GM04504 (cell line): ENCODE results near the gene TMOD2.
A peak's percentile ranks its signal among the peaks of the same experiment; 100 is the strongest.
"Not testable (repeated sequence)": the region's sequence is repeated elsewhere in the genome, so short reads cannot be mapped to it uniquely, and the experiment has no call there.

ENCODE experiments used
- DNase-seq: peaks from one replicate; pipeline ENCODE4 v3.0.0-alpha.2; 2012; ENCODE audit warnings: low read depth

TMOD2 gene

DNA sequence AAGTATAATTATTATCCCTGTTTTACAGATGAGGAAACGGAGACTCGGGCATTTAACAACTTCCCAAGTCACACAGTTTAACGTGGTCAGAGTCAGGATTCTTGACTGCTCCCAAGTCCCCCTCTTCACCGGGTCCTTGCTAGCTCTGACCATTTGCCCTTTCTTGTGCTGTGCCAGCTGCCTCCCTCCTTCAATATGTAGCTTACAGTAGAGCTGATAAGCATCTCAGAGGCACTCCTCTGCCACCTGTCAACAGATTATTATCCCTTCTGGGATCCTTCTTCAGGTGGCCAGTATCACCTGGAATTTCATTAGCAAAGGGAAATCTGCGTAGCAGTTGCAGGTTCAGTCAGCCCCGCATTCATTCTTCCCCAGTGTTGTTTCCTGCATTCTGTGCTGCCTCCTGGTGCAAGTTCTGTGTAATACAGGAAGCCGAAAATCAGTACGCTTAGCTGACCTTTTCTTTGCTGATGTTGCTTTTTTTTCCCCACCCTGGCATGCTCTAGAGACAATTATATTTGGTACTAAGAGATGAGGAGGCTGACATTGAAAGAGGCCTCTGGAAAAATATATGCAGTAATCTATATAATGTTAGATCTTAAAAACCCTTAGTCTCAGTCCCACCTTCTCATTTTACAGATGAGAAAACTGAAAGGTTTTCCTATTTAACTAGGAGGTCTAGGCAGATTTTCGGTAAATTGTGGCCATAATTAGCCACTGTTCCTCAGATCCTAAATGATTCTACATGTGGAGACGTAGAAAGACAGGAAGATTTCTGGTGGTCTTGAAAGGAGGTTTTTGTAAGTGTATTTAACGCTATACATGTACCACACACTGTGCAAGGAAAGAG, 24.8 kb downstream of the TMOD2 start:
- no peak for DNase-seq

DNA sequence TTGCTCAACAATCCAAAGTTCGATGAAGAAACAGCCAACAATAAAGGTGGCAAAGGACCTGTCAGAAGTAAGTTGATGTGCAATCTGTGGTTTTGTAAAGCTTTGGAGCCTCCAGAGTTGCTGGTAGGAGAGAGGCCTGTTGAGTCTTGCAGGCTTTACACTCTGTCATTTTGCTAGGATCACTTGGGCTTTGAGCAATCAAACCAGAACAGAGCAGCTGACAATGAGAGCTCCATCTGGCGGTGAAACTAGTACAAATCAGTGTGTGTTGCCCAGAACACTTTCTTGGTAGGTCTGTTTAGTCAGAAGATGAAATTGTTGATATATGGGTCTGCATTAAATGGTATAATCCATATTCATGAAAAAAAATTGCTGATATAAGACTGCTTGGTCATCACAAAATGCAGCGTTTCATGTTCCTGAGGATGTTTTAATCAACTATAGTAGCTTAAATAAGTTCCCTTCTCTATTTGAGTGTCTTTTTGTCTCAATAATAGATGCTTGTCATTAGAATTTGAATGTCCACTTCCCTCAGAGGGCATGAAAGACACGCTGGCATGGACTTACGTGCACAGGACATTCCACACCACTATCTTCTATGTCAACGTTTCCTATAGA, 25.7 kb downstream of the TMOD2 start:
- DNase-seq: peak; percentile 60

DNA sequence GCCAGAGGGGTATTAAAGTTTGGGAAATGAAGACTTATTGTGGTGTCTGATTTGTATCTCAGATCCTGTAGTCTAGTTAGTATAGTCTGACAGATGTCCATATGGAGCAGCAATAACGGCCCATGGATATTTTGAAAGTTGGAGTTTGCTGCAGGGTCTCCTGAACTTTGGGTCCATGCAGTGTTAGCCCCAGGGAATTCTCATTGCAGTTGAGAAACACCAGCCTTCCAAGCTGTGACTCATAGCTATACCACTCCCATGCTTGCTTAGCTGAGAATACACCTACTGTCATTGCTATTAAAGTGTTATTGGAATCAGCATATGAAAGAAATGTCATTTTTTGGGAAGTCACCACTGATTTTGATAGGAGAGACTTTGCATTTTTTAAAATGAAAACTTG, 29.2 kb downstream of the TMOD2 start:
- DNase-seq: no peak

DNA sequence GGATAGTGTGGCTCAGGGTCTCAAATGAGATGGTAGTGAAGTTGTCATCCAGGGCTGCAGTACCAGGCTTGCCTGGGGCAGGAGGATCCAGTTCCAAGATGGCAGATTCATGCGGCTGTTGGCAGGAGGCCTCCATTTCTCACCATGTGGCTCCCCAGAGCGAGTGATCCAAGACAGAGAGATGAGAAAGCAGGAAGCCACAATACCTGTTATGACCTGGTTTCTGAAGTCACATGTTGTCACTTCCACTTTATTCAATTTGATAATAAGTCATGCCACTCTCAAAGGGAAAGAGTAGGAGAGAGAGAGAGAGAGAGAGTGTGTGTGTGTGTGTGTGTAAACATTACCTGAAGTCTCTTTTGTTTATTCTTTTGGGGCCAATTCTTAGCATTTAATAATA, 30.1 kb downstream of the TMOD2 start:
- DNase-seq: no peak

DNA sequence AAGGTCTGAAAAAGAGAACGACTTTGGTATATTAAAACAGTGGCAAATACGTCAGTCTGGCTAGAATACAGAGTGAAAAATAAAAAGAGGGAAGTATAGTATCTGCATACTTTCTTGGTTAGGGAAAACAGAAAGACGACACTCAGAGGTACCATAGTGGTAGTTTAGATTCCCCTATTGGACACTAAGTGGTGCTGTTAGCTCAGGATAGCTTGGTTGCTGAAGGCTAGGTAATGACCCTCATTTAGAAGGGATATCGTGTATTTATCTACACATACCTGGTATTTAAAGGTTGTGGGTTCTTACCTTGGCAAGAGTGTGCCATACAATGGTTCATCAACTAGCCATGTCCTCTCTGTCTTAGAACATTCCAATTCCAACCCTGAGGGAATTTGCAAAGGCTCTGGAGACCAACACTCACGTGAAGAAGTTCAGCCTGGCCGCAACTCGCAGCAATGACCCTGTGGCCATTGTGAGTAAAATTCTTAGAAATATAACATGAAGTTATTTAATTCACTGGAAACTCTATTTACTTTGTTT, 31.0 kb downstream of the TMOD2 start:
- DNase-seq: no peak

DNA sequence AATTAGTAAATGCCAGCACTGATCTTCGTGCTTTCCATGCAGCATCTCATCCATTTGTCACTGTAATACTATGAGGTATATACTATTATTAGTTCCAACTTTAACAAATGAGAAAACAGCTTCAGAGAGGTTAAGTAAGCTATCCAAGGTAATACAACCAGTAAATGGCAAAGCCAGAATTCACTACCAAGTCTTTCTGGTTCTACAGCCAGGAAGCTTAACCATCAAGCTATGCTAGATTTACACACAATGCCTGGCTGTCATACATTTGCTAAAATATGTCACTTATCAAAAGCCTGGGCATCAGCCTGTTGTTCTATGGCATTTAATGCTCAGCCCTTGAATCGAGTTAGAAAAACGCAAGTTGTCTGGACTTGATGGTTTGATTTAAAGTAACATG, 32.6 kb downstream of the TMOD2 start:
- DNase-seq: no peak

DNA sequence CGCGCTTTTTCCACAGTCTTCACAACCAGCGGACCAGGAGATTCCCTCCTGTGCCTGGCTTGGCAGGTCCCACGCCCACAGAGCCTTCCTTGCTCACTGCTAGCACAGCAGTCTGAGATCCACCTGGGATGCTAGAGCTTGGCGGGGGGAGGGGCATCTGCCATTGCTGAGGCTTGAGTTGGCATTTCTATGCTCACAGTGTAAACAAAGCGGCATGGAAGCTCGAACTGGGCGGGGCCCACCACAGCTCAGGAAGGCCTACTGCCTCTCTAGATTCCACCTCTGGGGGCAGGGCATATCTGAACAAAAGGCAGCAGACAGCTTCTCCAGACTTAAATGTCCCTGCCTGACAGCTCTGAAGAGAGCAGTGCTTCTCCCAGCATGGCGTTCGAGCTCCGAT, 35.7 kb downstream of the TMOD2 start:
- DNase-seq: not testable (repeated sequence)

DNA sequence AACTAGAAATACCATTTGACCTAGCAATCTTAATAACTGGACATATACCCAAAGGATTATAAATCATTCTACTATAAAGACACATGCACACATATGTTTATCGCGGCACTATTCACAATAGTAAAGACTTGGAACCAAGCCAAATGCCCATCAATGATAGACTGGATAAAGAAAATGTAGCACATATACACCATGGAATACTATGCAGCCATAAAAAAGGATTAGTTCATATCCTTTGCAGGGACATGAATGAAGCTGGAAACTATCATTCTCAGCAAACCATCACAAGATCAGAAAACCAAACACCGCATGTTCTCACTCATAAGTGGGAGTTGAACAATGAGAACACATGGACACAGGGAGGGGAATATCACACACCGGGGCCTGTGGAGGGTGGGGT, 41.1 kb downstream of the TMOD2 start:
- DNase-seq: not testable (repeated sequence)

DNA sequence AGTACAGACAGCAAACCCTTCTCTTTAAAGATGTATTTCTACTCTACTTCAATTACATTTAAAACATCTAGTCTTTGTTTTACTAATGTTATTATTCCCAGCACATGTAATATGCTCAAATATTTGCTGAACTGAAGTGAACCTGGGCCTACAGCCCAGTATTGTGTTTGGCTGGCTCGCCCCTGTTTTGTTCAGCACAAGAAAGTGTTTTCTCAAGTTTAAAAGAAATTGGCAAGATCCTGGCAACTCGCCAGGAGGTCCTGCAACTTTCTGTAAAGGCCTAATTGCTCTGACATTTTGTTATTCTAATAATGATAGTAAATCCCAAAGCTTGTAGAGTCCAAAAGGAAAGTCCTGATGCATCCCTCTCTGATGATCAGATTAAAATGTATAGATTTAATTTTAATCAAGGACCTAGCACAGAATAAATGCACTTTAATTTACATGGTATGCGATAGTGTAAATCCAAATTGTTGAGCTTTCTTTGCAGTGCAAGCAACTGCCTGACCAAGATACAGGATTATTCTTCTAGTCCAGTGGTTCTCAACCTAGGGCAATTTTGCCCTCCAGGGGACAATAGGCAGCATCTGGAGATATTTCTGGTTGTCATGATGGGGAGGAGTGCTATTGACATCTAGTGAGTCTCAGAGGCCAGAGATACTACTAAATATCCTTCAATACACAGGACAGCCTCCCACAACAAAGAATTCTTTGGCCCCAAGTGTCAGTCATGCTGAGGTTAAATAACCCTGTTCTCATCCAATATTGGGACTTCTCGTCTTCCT, 42.3 kb downstream of the TMOD2 start:
- DNase-seq: no peak

DNA sequence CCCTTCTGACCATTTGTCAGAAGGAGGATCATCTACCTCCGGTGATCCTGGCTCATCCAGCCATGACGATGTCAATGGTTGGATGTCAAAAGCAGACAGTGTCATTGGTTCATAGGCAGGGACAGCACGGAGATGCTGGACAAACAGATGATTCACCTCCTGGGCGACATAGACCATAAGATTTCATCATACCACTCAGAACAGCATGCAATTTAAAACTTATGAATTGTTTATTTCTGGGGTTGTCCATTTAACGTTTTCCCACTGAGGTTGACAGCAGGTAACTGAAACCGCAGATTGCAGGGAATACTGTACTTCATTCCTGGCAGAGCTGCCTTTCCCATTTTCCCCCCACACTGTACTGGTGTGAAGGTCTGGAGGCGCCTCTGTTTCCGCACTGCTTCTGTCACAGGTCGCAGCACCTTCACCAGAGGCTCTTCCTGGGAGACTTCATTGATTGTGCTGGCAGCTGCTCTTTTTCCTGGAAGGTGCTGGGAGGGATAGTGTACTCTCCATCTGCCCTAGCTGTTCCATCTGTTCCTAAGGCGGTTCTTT, 45.5 kb downstream of the TMOD2 start:
- no peak for DNase-seq

DNA sequence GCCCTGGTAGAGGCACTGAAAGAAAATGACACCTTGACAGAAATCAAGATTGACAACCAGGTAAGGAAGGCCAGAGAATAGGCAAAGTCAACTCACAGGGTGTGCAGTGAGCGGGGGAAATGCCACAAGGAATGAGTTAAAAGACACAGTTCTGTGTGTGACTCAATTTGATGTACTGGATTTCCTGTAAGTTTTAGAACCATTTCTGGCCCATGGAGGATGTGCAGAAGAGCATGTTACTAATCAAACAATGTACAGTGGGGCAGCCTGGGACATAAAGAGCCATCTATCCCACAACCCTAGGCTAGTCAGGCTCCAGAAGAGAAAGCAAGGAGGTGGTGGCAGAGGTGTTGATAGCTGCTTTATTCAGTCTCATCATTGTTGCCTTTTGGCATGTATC, 46.9 kb downstream of the TMOD2 start:
- no peak for DNase-seq

DNA sequence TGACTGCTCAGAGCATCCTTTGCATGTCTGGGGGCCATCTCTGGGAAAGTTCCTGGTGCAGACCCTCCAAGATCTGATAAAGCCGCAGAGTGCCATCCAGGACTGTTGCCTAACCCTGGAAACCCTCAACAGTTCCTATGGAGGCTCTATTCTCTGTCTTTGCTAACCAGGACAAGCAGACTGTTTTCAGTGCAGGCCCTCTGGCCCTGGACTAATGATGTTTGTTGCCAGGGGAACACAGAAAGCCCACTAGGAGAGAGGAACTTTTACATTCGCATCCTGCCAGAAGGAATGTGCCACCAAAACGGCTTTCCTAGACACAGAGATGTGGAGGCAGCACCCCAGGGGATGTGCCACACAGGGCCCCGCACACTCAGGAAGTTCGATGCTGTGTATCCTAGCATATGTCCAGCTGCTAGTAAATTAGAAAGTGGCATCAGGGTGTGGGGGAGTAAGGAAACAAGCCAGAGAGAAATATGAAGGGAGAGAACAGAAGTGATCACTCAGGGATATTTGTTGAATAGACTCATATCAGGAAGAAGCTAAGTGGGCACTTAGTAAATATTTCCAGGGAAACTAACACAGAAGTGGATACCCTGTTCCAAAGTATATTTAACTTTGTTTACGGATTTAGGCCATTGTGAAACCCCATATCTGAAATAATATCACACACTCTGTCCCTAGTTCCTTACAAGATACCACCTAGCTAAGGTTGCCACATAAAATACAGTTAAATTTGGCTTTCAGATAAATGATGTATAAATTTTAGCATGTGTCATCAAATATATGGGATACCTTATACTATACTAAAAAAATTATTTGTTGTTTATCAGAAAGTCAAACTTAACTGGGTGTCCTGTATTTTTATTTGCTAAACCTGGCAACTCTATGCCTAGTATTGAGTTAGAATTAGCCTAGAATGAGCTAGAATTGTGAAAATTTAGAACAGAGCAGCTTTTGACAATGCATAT, 48.2 kb downstream of the TMOD2 start:
- no peak for DNase-seq

DNA sequence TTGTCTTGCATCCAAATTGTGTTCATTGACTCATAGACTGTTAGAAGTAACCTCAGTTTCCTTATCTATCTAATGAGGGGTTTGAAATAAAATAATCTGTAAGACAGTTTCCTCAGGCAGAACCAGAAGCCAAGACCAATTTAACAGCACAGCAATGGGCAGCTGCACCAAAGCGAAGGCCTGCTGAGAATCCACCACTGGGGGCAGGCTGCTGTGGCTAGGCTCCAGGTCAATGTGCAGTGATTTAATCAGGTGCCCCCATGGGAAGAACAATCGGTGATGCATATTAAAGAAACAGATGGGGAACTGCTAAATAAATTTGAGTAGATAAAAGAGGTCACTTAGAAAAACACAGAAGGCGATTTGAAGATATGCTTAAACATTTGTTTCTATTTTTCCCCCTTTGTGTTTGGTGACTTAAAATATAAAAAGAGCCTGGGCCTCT, 50.0 kb downstream of the TMOD2 start:
- no peak for DNase-seq

DNA sequence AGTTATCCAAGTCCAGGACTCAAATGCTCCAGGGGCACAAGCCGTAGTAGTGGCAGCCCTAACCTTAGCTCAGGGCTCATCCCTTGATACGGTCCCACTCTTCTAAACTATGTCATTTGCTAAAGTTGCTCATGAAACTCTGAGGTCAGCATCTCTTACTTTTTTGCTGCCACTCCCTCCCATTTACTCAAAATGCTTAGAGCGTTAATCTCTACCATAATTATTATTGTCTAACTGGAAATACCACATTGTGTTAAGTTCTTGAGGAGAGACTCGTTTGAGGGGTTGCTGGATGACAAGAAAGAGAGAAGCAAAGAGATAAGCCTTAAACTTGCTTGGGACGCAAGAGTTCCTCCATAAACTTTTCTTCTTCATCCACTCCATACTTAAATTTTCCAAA, 51.2 kb downstream of the TMOD2 start:
- no peak for DNase-seq

DNA sequence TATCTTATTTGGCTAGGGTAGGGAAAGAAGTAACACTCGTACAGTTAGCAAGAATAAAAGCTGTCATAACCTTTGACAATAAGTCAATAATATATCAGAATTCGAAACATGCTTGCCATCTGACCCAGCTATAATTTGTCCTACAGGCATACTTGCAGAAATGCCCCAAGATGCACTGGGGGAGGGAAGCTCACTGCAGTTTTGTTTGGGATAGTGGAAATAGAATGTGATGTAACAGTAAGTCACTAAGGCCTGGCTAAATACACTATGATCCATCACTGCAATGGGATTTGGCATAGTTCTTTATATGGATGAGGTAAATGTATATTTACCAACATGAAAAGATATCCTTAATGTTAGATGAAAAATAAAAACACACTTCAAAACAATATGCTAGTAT, 52.6 kb downstream of the TMOD2 start:
- no peak for DNase-seq

DNA sequence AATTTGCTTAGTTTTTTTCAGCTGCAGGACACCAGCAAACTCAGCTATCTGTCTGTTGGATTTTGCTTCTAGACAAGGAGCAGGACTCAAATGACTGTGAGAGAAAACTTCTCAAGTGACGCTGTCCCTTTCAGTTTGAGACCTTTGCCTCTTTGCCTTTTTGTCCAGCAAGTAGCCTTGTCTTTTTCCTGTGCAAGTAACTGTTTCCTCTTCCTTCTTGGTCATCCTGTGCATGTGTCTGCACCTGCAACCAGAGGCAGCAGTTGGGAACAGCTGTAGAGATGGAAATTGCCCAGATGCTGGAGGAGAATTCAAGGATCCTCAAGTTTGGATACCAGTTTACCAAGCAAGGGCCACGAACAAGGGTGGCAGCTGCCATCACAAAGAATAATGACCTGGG, 54.7 kb downstream of the TMOD2 start:
- no peak for DNase-seq

DNA sequence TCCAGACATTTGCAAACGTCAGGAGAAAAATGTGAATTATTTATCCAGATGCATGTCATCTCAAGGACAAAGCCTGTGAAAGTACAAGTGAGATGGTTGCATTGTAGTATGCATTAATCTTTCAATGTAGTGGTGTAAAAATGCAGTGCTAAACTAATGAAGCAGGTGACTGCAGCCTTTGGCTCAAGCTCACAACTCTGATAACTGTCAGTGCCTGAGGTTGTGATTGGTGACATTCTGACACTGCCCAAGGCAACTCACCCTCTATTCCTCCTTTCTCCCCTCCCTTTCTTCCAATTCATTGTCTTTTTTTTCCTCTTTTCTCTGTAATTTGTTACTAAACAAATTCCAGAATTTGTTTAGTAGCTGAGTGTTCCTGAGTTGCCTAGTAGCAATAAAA, 58.1 kb downstream of the TMOD2 start:
- DNase-seq: no peak

DNA sequence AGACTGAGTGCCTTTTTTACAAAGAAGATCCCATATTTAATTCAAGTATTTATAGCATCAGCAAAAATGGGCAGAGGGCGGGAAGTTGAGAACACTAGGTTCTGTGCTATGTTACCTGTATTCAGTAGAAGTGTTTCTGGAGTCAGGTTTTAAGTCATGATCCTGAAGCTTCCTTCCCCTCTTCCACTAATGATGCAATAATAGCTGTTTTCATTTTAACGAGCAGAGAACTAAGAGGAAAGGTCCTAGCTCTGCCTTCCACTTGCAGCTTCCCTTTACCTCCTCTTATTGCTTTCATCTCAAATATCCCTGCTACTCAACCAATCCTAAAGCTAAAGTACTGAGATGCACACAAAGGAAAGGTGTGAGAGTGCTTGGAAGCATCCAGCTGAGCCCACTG, 61.2 kb downstream of the TMOD2 start:
- no peak for DNase-seq

DNA sequence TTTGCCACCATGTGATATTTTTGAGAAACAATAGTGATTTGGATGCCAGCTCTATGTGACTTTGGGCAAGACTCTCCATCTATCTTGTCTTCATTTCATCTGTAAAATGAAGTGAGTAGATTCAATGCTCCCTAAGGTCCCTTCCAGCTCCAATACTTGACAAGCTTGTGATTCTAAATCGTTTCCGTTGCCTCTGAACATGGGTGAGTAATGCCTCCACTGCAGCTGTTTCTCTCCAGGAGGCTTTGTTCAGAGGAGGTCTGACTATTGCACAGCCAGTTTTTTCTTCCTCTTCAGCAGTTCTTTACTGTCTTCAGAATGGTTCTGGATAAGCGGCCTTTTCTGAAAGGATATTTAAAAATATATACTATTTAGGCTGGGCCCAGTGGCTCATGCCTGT, 63.2 kb downstream of the TMOD2 start:
- no peak for DNase-seq

DNA sequence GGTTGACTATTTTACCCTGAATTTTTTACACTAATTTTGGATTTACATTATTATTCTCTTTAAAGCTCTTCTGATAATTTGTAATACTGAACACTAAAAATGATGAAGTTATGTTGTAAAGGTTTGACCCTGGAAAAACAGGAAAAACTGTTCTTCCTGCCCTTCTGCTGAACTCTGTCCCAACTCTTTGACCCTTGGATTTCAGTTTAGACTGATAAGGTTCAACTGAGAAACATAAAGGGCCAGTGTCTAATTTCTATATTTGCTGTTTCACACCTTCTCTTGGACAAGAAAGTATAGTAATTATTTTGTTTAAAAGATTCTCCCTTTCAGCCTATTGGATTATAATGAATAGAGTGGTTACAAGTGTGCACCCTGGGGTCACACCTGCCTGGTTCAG, 65.2 kb downstream of the TMOD2 start:
- no peak for DNase-seq

DNA sequence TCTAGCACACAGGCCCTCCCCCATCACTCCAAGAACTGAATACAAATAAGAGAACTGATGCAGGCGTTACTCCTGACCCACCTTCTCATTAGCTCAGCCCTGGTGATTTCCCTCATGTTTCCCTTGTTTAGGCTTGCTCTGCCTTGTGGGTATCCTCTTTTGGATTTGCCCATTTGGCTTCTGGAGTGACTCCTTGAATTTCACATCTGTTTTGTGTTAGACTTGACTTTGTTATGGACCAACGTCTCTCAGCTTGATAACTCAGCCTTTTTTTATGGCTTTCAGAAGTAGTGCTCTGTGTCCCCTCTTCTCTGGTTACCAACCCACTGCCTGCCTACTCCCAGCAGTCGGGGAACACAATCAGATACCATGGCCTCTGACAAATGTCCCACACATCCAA, 66.8 kb downstream of the TMOD2 start:
- peak; percentile 13 for DNase-seq
